IPS-18a (cell line): ENCODE data around the gene VAMP1.
"Not testable (repeated sequence)": the region's sequence is repeated elsewhere in the genome, so short reads cannot be mapped to it uniquely, and the experiment has no call there.

ENCODE experiments used
- H3K27ac ChIP-seq: one replicate; pipeline ENCODE4 v1.5.1; 2013; ENCODE audit warnings: low read length
- H3K27me3 ChIP-seq: one replicate; pipeline ENCODE4 v1.6.1; 2013; ENCODE audit warnings: mild to moderate bottlenecking, low read length; ENCODE audit not compliant: control insufficient read depth, insufficient read depth
- H3K36me3 ChIP-seq: one replicate; pipeline ENCODE4 v1.6.1; 2013; ENCODE audit warnings: low read depth, low read length; ENCODE audit not compliant: control insufficient read depth
- H3K4me1 ChIP-seq: one replicate; pipeline ENCODE4 v1.6.1; 2013; ENCODE audit warnings: low read depth, low read length; ENCODE audit not compliant: control insufficient read depth
- H3K4me3 ChIP-seq: one replicate; pipeline ENCODE4 v1.5.1; 2013; ENCODE audit warnings: low read length
- H3K9ac ChIP-seq: one replicate; pipeline ENCODE4 v1.6.1; 2013; ENCODE audit warnings: mild to moderate bottlenecking, low read length, moderate library complexity
- H3K9me3 ChIP-seq: one replicate; pipeline ENCODE4 v1.6.1; 2013; ENCODE audit warnings: low read depth, low read length; ENCODE audit not compliant: control insufficient read depth

VAMP1 gene

GRCh38 chr12:6470375-6471163, at the start of gene VAMP1:
VAMP1 (minus strand) TSS chr12:6470677; CDS start chr12:6470531, 146 bp downstream.
- peak within 1 kb of the TSS; percentile 24 for H3K27ac ChIP-seq
- H3K4me3 ChIP-seq: peak within 1 kb of the TSS; percentile 92
- H3K9me3 ChIP-seq: no peaks in the 10 kb centered on the region
- no peaks in the 10 kb centered on the region for H3K27me3 ChIP-seq
- peak within 1 kb of the TSS; percentile 68 for H3K9ac ChIP-seq
- peaks cover 8% of the 10 kb centered on the region for H3K4me1 ChIP-seq
- H3K36me3 ChIP-seq: no peaks in the 10 kb centered on the region

DNA sequence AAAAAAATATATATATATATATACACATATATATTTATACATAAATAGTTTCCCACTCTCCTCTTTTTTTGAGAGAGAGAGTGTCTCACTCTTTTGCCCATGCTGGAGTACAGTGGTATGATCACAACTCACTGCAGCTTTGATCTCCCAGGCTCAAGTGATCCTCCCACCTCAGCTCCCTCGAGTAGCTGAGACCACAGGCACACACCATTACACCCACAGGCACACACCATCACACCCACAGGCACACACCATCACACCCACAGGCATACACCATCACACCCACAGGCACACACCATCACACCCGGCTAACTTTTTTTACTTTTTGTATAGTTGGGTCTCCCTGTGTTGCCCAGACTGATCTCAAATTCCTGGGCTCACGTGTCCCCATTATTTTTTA, 49.7 kb upstream of the VAMP1 start:
- H3K4me3 ChIP-seq: no peak overlapping the region
- no peaks in the 10 kb centered on the region for H3K27me3 ChIP-seq
- peaks cover 89% of the 10 kb centered on the region for H3K36me3 ChIP-seq
- no peaks in the 10 kb centered on the region for H3K9me3 ChIP-seq
- no peak overlapping the region for H3K9ac ChIP-seq
- H3K4me1 ChIP-seq: no peaks in the 10 kb centered on the region
- no peak overlapping the region for H3K27ac ChIP-seq

GRCh38 chr12:6508087-6508486, 37.6 kb upstream of the VAMP1 start:
- peaks cover 9% of the 10 kb centered on the region for H3K4me1 ChIP-seq
- peaks cover 52% of the 10 kb centered on the region for H3K36me3 ChIP-seq
- H3K27ac ChIP-seq: no peak overlapping the region
- no peak overlapping the region for H3K9ac ChIP-seq
- no peaks in the 10 kb centered on the region for H3K9me3 ChIP-seq
- no peak overlapping the region for H3K4me3 ChIP-seq
- no peaks in the 10 kb centered on the region for H3K27me3 ChIP-seq

GRCh38 chr12:6507102-6507998, 36.9 kb upstream of the VAMP1 start:
- Histone ChIP-seq H3K27me3 (no peaks in the 10 kb centered on the region), H3K4me1 (peaks cover 9% of the 10 kb centered on the region), H3K4me3 (no peak overlapping the region), H3K27ac (no peak overlapping the region), H3K9me3 (no peaks in the 10 kb centered on the region), H3K9ac (no peak overlapping the region), H3K36me3 (peaks cover 48% of the 10 kb centered on the region)

- Histone ChIP-seq H3K4me3 (no peak overlapping the region), H3K27ac (no peak overlapping the region), H3K9ac (no peak overlapping the region), H3K4me1 (no peaks in the 10 kb centered on the region), H3K9me3 (no peaks in the 10 kb centered on the region), H3K27me3 (no peaks in the 10 kb centered on the region), H3K36me3 (peaks cover 62% of the 10 kb centered on the region)
Observed at GRCh38 chr12:6500466-6500865, 30.0 kb upstream of the VAMP1 start.

DNA sequence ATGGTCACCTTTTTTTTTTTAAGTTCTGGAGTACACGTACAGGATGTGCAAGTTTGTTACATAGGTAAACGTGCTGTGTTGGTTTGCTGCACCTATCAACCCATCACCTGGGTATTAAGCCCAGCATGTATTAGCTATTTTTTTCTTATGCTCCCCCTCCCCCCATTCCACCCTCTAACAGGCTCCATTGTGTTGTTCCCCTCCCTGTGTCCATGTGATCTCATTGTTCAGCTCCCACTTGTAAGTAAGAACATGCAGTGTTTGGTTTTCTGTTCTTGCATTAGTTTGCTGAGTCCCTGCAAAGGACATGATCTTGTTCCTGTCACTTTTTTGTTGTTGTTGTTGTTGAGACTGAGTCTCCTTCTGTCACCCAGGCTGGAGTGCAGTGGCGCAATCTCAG, 26.8 kb upstream of the VAMP1 start:
- H3K27ac ChIP-seq, H3K4me1 ChIP-seq, H3K4me3 ChIP-seq, H3K9ac ChIP-seq, H3K9me3 ChIP-seq, H3K27me3 ChIP-seq: not testable (repeated sequence)
- H3K36me3 ChIP-seq: peaks cover 54% of the 10 kb centered on the region

DNA sequence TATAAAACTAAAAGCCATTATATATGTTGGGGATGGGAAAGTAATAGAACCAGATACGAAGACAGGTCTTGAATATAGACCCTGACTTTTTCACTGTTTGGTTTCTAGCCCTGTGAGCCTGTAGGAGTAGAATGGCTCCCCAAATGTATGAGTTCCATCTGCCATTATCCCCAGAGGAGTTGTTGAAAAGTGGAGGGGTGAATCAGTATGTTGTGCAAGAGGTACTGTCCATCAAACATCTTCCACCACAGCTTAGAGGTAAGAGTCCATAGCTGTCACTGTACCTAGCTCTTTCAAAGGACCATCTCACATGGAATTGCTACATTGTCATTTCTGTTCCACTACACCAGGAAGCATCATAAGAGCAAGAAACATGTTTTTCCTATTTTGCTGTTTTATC, 24.5 kb upstream of the VAMP1 start:
- Histone ChIP-seq H3K9me3 (no peaks in the 10 kb centered on the region), H3K4me3 (peak overlapping the region; percentile 93), H3K27me3 (no peaks in the 10 kb centered on the region), H3K4me1 (peaks cover 10% of the 10 kb centered on the region), H3K36me3 (peaks cover 51% of the 10 kb centered on the region), H3K9ac (peak overlapping the region; percentile 81), H3K27ac (no peak overlapping the region)

GRCh38 chr12:6494258-6494743, 23.8 kb upstream of the VAMP1 start:
- Histone ChIP-seq H3K4me3 (peak overlapping the region; percentile 93), H3K36me3 (peaks cover 46% of the 10 kb centered on the region), H3K9ac (peak overlapping the region; percentile 81), H3K27me3 (no peaks in the 10 kb centered on the region), H3K27ac (peak overlapping the region; percentile 88), H3K9me3 (no peaks in the 10 kb centered on the region), H3K4me1 (peaks cover 10% of the 10 kb centered on the region)

DNA sequence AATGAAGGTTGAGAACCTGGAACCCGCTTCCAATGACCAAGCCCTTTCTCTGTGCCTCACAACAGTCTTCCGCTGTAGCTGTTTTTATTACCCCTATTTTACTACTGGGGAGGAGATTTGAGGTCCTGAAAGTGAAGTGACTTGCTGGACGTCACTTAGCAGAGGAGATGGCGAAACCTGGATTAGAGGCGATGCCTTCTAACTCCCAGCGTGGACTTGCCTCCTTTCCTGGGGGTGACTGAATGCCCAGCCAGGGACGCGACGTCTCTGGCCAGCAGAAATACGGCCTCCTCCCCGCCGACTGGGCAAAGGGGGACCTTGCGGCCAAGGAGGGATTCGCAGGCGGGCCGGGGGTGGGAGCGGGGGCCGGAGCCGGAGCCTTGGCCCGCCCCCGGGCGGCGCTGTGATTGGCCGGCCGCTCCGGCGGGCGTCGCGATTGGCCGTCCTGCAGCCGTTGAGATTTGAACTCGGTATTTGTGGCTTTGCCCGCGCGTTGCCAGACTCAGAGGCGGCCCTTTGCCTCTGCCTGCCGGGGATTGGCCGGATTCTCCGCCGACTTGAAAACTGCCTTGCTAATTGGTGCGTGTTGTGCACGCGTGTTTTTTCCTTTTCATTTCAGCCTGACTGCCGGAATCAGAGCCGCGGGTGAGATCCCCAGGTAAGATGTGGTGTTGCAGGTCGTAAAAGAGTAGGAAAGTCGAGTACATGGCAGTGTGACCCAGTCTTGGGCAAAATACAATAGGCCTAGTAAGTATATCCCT, 23.2 kb upstream of the VAMP1 start, which contains the start of gene NCAPD2:
Gene NCAPD2, plus strand, starts transcription at position 606 of the 761 bp plus-strand sequence. CDS start 997 bp downstream, outside the sequence.
- no peaks in the 10 kb centered on the region for H3K27me3 ChIP-seq
- H3K27ac ChIP-seq: peak within 1 kb of the TSS; percentile 95
- H3K9me3 ChIP-seq: no peaks in the 10 kb centered on the region
- peak within 1 kb of the TSS; percentile 93 for H3K4me3 ChIP-seq
- peaks cover 40% of the 10 kb centered on the region for H3K36me3 ChIP-seq
- peak within 1 kb of the TSS; percentile 92 for H3K9ac ChIP-seq
- peaks cover 10% of the 10 kb centered on the region for H3K4me1 ChIP-seq

DNA sequence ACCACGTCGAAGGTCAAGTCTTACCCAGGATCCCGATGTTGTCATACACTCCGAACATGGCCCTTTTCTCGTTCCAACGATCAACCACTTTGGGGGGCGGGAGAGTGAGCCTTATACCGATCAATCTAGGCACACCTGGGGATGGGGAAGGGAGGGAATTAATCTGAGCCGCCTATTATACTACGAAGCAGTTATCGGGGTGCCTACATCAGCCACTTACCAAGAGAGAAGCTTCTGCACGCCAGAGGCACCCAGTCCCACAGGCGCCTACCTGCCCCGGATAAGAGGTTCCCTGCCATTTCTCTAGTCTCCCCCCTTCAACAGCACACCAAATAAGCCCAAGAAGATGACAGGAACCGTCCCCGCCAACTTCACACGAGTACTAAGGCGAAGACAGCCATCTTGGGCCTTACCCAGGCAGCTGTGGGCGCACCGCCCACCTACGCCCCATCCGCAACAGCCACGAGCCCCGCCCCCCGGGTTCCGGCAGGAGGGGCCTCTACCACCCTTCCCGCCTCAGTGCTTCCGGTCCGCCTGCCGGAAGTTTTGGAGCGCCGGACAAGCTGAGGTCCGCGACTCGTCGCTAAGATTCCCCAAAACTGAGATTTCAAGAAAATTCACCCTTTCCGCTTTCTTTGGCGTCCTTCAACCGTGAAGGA, 22.5 kb upstream of the VAMP1 start, which contains the start of gene MRPL51:
Gene MRPL51, minus strand, starts transcription at position 425 of the 659 bp plus-strand sequence. Its CDS starts 126 bp downstream, at position 299.
- H3K36me3 ChIP-seq: peaks cover 34% of the 10 kb centered on the region
- no peaks in the 10 kb centered on the region for H3K27me3 ChIP-seq
- H3K9ac ChIP-seq: peak within 1 kb of the TSS; percentile 92
- H3K27ac ChIP-seq: peak within 1 kb of the TSS; percentile 95
- no peaks in the 10 kb centered on the region for H3K9me3 ChIP-seq
- H3K4me1 ChIP-seq: peaks cover 10% of the 10 kb centered on the region
- peak within 1 kb of the TSS; percentile 93 for H3K4me3 ChIP-seq
